ENCODE data around the gene ATP2B2.
"Not testable (repeated sequence)": the region's sequence is repeated elsewhere in the genome, so short reads cannot be mapped to it uniquely, and the experiment has no call there.

ATP2B2 gene

DNA sequence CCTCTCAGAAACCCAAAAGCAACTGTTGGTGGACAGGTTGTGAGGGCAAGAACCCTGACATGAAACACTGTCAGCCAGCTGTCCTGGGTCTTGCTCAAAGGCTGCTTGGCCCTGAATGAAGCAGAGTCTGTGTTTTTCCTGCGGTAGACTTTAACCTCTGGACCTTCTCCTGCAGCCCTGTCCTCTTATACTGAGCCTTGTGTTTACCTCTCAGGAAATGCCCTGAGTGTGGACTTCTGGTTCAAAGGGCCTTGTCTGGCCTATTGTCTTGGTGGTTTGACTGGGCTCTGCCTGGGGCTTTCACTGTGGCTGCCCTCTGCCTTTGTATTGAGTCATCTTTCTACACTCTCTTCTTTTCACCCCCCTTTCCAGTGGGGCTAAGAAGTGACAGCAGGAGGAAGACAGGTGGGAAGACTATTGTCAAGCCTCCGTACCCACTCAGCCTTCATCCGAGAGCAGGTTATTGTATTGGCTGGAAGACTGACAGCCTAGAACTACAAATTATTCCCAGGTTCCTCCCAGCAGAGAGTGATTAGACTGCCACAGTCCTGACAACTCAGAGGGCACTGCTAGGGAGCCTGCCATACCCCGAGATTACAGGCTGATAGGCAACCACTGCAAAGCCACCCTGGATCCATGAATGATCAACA lies 187.9 kb downstream of the ATP2B2 start:
- DNase-seq: no peak

DNA sequence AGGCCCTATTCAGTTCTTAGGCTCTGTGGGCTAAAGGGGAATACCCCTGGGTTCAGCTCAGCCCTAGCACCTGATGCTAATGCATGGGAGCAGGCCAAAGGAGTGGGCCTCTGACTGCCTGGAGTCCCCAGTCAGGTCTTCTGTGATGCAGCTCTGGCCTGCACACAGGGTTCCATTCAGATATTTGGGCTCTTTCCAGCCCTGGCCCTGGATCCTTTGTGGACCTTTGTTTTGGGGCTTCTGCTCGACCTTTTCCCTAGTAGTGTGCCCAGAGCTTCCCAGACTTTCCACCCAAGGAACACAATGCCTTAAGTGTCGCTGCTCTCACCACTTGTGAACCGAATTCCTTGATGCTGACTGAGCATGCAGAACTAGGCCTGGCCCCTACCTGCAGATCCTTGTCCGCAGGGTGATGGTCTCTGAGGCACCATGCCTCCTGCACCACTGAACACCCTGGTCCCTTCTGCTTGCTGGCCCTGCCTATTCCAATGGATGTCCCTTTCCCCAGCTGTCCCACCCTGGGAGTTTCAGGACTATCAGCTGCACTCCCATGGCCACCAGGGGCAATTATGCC lies 189.5 kb downstream of the ATP2B2 start:
- no peak for DNase-seq

DNA sequence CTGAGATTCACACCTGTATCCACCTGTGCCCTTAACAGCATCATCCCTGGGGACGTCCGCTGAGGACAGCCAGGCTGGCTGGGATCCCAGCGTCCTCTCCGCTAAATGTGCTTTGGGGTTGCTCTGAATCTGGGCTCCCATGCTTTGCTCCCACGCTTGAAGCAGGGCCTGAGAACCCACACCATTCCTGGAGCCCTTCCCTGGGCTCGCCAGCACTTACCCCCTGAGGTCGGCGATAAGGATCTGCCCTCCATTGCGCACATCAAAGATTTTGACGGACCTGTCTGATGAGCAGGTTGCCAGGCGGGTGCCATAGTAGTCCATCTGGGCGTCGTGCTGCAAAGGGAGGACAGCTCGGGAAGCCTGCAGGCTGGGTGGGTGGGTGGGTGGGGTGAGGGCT lies 190.3 kb downstream of the ATP2B2 start:
- DNase-seq: no peak

DNA sequence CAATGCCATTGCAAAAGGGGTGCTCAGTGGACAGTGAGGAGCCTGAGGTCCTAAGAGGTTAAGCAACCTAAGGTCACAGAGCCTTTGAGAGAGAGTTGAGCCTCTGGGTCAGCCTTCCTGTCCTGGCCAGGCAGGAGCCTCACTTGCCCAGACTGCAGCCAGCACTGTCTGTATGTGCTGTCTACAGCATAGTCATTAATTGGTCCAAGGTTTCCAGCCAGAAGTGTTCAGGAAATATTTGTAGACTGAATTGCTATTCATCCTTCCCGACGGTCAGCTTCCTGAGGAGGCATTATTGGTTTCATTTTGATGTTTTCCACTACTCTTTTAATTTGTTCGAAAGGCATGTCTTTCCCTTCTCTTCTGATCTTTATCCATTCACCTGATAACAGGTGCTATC lies 192.5 kb downstream of the ATP2B2 start:
- no peak for DNase-seq

DNA sequence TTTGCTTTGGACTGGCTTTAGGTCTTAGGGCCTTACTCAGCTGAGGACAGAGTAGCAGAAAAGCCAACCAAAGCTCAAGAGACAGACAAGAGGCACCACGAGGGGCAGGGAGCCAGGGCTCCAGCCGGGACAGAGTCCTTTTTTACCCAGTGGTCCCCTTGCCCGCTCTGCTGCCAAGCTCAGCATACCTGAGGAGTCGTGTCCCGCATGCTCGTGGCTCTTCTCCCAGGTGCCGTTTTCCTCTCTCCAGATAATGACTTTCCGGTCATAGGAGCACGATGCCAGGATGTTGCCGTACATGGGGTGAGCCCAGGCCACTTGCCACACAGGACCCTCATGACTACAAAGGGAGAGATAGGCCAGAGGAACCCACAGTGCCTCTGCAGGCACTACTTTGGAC lies 193.0 kb downstream of the ATP2B2 start:
- no peak for DNase-seq

DNA sequence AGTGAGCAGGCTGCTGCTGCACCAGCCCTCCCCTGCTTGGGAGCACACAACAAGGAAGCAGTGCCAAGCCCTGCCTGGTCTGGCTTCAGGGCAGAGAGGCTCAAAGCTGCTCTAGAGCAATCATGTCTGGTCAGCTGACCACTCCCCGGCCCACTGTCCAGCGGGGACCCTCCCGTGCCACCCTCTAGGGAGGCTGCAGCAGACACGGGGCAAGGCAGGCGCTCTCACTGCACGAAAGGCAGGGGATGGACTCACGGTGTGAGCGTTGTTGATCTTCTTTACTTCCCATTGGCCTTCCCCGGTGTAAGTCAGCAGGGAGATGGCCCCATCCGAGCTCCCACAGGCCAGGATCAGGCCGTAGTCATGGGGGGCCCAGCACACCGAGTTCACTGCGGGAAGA lies 193.7 kb downstream of the ATP2B2 start:
- no peak for DNase-seq

DNA sequence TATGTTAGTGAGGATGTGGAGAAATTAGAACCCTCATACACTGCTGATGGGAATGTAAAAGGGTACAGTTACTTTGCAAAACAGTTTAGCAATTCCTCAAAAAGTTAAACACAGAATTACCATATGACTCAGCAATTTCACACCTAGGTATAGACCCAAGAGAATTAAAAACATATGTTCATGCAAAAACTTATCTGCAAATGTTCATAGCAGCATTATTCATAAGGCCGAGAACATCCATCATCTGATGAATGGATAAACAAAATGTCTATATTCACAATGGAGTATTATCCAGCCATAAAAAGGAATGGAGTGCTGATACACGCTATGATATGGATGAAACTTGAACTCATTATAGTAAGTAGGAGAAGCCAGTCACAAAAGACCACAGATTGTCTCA lies 194.8 kb downstream of the ATP2B2 start:
- no peak for DNase-seq

DNA sequence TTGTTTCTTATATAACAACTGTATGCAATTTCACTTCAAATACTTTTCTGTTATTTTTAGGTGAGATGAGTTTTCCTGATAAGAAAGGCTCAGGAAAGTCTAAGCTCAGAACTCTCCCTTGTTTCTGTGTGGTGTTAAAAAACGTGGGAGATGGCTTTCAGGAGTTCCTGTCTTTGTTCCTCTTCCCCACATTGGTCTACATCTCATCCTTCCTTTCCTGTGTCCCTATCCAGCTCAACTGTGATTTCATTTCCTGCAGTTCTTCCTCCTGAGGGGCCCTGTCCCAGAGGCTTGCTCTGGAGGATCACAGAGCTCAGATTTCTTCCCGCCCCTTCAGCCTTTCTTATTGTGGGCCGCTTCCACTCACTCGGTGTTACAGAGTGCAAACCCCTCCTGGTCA lies 195.7 kb downstream of the ATP2B2 start:
- no peak for DNase-seq

DNA sequence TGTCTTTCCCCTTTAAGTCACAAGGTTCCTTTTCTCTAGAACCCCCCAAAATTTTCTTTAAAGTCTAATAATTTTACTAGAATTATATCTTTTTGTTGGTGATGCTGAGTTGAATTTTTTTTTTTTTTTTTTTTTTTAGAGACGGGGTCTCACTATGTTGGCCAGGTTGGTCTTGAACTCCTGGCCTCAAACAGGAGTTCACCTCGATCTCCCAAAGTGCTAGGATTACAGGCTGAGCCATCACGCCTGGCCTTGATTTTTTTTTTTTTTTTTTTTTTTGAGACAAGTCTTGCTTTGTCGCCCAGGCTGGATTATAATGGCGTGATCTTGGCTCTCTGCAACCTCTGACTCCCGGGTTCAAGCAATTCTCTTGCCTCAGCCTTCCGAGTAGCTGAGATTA lies 196.7 kb downstream of the ATP2B2 start:
- DNase-seq: no peak

DNA sequence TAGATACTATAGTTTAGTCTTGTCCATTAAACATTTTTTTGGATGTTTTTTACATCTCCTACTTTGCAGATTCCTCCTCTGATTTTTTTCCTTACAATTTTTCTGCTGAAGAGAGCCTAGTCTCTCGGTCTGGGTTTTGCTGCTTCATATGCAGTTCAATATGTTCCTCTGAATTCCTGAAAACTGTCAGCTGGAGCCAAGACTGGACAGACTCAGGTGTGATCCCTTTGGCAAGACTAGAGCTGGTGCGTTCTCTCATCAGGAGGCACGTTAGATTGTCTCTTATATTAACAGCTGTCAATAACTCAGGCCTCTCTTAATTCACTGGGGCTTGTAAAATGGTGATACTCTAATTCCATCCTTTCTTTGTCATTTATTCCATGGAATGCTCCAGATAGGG lies 199.2 kb downstream of the ATP2B2 start:
- no peak for DNase-seq

DNA sequence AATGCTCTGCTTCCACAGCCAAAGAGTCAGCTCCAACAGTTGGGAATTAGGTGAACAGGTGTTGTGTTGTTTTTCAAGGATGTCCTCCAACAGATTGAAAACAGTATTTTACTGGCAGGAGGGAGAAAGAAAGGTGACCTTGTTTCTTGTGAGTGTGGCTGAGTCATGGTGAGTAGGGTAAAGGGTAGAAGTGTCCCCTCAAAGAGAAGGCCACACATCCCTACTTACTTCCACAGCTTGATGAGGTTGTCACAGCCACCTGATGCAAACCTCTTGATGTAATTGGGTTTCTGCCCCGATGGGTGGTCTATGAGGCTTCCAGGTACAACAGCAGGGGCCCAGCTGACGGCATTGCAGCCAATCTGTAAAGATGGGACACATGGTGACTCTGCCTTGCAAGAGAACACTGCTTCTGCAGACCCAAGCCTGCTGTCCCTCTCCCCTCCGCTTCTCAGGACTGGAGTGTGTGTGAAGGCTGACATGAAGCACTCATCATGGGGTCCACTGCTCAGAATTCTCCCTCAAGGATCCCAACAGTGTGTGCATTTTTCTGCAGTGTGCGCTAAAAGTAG lies 200.0 kb downstream of the ATP2B2 start:
- no peak for DNase-seq

DNA sequence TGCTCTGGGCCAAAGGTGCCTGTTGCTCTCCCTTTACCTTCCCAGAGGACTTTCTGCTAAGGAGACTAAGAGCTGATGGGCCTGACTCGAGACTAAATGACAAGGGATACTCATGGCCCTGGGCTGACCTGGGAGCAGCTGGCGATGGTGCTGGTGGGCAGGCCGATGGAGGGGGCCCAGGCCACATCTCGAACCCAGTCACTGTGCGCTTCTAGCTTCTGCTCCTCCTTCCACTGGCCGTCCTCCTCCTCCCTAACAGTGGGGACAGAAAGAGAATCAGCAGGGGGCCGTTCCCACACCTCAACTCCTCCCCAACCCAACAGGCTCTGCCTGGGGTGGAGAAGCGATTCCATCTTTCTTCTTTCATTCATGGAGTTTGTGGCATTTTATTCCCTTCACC lies 200.5 kb downstream of the ATP2B2 start:
- no peak for DNase-seq

DNA sequence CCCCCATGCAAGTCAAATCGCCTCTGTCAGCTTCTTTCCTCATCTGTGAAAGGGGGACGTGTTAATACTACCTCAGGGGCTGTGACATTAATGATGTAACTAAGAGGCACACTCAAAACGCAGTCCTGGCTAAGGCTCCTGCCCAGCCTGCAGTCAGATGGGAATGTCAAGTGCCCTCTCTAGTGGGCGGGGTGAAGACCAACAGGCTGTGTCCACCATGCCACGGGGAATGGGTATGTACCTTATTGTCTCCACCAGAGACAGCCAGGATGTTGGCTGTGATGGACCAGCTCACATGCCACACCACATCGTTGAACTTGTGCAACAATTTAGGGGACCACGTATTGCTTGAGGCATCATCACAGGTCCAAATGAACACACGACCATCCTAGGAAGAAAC lies 201.6 kb downstream of the ATP2B2 start:
- no peak for DNase-seq

DNA sequence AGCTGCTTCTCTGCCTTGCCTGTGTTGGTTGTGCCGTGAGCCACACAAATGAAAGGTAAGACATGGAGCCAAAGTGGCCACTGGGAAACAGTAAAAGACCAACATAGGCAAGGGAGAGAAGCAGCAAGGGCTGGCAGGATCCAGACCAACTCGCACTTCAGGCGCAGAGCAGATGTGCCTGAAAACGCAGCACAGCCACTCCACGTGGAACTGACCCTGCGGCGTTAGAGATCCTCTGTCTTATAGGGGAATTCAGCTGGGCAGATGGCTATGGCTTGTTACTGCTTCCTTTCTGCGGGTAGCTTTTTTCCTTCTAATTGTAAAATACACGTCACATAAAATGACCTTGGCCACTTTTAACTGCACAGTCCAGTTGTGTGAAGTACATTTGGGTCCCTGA lies 202.3 kb downstream of the ATP2B2 start:
- no peak for DNase-seq

DNA sequence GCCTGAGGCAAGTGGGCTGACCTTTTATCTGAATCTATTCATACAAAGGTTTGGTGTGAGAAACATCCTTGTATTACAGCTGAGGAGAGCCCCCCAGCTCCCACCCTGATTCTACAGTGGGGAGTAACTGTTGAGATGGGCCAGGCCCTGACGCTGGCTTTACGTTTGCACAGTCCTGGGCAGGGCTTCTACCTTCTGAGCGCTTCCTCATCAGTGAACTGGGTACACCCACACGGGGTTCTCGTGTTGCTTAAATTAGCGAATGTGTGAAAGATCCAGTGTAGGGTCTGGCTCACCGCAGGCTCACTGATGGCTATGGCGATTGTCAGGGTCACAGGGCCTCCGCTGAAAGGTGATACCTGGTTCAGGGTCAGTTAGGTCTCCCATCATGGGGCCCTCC lies 205.3 kb downstream of the ATP2B2 start:
- DNase-seq: no peak

DNA sequence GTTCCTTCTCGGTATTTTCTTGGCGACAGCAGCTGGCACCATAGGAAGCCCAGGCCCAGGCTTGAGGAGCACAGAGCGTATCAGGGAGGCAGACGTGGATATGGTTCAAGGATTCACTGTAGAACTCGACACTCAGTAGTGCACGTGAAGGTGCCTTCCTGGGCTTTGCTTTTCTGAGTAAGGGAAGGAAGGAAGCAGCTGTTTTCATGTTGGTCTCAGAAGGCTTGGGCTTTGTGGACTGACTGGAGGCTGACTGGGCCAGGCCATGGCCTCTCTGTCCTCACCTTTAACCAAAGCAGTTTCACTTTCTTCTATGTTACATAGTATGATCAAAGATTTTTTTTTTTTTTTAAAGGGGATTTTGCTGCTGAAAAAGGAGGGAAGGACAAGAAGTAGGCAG lies 205.7 kb downstream of the ATP2B2 start:
- DNase-seq: no peak

DNA sequence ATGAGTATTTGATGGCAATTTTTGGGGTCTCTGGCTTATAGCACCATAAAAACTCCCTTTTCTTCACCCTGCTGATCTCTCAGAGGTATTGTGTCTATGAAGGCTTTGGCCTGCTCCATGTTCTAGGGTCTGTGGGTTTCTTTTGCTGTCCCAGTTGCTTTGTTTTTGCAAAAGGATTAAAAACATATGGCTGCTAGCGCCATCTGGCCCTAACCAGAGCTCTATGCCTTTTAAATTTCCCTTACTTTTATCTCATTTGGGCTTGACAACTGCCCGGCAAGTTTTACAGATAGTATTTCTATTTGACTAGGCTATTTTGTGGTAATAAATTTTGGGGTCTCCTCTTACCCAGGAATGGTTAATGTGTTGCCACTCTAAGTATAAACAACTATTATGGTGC lies 206.2 kb downstream of the ATP2B2 start:
- no peak for DNase-seq

DNA sequence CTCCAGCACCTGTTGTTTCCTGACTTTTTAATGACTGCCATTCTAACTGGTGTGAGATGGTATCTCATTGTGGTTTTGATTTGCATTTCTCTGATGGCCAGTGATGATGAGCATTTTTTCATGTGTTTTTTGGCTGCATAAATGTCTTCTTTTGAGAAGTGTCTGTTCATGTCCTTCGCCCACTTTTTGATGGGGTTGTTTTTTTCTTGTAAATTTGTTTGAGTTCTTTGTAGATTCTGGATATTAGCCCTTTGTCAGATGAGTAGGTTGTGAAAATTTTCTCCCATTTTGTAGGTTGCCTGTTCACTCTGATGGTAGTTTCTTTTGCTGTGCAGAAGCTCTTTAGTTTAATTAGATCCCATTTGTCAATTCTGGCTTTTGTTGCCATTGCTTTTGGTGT lies 207.3 kb downstream of the ATP2B2 start:
- not testable (repeated sequence) for DNase-seq

DNA sequence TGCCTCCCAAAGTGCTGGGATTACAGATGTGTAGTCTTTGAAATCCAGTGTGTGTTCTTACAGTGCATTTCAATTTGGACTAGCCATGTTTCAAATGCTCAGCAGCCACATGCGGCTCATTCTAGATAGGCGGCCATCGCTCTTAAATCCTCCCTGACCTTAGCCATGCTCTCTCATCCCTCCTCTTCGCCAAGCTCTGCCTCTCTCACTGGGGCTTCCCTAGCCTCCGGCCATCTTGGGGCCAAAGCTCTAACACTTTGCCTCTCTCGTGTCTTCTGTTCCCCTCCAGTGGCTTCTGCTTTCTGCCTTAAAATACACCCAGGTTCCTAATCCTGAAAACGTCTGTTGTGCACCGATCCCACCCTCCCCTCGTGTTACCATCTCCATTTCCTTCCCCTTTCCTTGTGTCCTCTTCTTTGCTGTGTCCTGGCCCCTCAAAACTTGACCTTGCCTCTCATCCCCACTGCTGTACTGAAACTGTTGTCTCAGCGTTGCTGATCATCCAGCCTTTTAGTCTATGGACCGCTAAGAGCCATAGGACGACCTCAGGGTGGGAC lies 211.3 kb downstream of the ATP2B2 start:
- DNase-seq: no peak

DNA sequence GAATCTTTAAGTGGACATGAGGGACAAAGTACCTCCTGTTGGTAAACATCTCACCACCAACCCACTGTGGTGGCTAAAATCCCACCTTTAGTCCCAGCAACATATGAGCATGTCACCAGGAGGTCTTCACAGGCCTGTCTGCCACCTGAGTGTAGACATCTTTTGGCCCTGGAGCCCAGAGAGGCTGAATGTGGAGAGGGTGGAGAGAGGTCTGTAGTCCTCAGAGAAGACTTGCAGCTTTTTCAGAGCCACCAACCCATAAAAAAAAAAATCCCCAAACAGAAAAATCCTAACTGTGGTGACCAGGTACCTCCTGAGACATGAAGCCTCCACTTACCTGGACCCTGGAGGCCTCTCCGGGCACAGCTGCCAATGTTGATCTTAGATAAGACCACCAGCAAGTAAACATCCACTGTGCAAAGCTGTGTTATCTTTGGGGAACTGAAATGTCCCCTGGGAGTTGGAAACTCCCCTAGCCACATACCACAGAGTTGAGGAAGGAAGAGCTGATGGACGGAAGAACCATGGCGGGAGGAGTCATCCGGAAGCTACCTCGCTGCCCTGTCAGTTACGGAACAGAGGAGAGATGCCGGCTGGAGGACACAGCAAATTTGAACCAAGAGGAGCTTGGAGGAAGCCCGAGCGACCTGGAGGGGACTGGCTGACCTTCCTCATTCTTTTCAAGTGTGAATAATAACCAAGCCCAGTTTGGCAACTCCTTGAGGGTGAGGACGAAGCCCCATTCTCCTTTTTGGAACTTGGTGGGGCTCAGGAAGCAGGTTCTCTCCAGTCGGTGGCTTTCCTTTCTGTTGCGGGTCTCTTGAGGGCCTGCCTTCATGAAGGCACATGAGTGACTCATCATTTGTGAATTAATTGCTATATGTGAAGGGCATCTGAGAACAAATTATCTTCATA lies 212.6 kb downstream of the ATP2B2 start, which contains the start of gene GHRL:
TSS of gene GHRL (minus strand) at position 443 of the 915 bp plus-strand sequence. CDS start 2,767 bp downstream, outside the sequence.
- DNase-seq: no peak

DNA sequence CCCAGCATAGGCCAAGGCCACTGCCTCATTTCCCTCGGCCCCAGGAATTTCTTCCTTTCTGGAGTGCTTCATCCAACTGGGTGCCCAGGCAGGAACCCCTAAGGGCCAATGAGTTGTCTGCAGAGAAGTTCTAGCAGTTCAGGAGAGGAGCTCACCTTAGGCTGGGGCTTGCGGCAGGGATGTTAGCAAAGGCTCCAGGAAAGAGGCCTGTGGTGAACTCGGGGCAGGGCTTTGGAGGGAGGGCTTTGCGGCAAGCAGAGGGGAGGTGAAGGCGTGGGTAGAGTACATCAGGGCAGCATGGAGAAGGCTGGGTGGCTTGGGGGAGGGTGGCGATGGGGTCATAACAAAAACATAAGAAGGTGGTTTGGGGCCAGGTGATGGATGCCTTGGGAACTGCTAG lies 213.7 kb downstream of the ATP2B2 start:
- DNase-seq: no peak

DNA sequence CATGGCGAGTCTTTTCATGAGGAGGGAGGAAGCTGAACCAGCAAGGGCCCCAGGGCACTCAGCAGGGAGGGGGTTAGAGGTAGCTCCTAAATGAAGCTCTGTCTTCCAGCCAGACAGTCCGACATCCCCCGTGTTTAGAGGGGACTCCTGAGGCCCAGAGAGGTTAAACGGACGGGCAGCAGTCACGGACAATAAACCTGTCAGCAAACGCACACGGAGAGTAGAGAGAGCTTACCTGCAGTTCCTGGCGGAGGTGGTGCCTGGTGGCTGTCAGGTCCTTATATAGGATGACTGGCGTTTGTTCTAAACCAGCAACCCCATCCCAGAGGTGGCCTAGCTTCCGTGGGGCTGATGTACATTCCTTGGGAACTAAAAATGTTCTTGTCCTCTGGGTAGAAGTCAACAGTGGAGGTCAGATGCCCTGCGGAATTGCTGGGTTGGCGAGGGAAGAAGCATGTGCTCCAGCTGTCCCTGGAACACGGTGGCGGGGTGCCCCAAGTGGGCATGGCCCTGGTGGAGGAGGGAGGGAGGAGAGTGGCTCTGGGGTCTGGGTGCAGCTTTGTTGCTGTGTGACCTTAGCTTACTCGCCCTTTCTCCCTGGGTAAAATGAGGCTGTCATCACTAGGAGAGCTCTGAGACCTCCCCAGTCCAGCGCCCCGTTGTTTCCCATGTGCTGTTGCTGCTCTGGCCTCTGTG lies 214.8 kb downstream of the ATP2B2 start:
- DNase-seq: no peak

All from stimulated activated CD4-positive, alpha-beta T cell treated with anti-CD3 and anti-CD28 coated beads, Interleukin-4, amount 100 ng/mL, for 4 hours (primary cell).